ENCODE measurements around the gene TMEM178B. TPM values are rescaled to one million over a fixed set of nuclear protein-coding genes. Genes with fewer than 3 reads are reported as not detected.
A peak's percentile ranks its signal among the peaks of the same experiment; 100 is the strongest.
"Not testable (repeated sequence)": the region's sequence is repeated elsewhere in the genome, so short reads cannot be mapped to it uniquely, and the experiment has no call there.

Gene TMEM178B
- total RNA-seq, 1 donor from 2014 or later: 49.8 TPM

DNA sequence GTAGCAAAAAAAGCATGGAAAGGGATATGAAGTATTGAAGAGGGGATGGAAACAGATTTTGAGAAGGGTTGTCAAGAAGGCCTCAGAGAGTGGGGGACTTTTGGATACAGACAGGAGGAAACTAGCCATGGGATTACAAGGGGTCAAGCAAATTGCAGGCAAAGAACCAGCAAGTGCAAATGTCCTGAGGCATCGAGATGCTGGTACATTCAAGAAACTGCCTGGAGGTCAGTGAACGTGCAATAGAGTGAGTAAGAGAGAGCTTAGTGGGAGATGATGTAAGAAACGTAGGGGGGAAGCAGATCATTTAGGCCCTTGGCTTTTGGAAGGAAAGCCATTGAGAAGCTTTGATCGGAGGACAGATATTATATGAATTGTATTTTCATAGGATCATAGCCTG is 250.0 kb downstream of the TMEM178B start:
- TF ChIP-seq, protein P1, sequence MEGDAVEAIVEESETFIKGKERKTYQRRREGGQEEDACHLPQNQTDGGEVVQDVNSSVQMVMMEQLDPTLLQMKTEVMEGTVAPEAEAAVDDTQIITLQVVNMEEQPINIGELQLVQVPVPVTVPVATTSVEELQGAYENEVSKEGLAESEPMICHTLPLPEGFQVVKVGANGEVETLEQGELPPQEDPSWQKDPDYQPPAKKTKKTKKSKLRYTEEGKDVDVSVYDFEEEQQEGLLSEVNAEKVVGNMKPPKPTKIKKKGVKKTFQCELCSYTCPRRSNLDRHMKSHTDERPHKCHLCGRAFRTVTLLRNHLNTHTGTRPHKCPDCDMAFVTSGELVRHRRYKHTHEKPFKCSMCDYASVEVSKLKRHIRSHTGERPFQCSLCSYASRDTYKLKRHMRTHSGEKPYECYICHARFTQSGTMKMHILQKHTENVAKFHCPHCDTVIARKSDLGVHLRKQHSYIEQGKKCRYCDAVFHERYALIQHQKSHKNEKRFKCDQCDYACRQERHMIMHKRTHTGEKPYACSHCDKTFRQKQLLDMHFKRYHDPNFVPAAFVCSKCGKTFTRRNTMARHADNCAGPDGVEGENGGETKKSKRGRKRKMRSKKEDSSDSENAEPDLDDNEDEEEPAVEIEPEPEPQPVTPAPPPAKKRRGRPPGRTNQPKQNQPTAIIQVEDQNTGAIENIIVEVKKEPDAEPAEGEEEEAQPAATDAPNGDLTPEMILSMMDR (IDR thresholded peaks at IDR 0.05; ENCODE audit: partially characterized antibody, unreplicated experiment): no peak
- Mint-ChIP-seq H3K9me3 (ENCODE audit: unreplicated experiment) (no peaks in the 10 kb centered on the region), H3K27me3 (ENCODE audit: unreplicated experiment) (peaks cover 2% of the 10 kb centered on the region), H3K4me3 (ENCODE audit: unreplicated experiment) (no peak overlapping the region), H3K36me3 (ENCODE audit: unreplicated experiment) (peaks cover 5% of the 10 kb centered on the region), H3K27ac (ENCODE audit: unreplicated experiment) (no peak overlapping the region), H3K4me1 (ENCODE audit: low read depth, unreplicated experiment) (peaks cover 5% of the 10 kb centered on the region)
- DNase-seq: no peak

DNA sequence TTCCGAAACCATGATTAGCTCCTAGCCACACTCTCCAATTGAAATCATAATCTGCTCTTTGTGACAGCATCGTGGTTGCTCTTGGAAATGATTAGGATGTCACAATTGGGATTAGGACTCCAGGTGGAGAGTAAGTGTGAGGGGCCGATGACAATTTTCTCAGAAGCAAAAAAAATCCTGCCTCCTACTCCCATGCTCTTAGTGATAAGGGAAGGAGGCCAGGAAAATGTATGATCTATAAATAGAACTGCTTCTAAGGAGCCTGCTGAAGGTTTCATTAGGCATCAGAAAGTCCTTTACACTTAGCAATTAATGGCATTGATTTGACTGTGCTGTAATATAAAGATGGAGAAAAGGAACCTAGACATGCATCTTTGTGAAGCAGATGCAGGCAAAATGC is 251.0 kb downstream of the TMEM178B start:
- Mint-ChIP-seq H3K27me3 (ENCODE audit: unreplicated experiment) (peaks cover 2% of the 10 kb centered on the region), H3K9me3 (ENCODE audit: unreplicated experiment) (no peaks in the 10 kb centered on the region), H3K36me3 (ENCODE audit: unreplicated experiment) (peaks cover 3% of the 10 kb centered on the region), H3K4me1 (ENCODE audit: low read depth, unreplicated experiment) (peaks cover 5% of the 10 kb centered on the region), H3K27ac (ENCODE audit: unreplicated experiment) (peak overlapping the region; percentile 17), H3K4me3 (ENCODE audit: unreplicated experiment) (peak overlapping the region; percentile 34)
- no peak for DNase-seq
- TF ChIP-seq, protein P1 (IDR thresholded peaks at IDR 0.05; ENCODE audit: partially characterized antibody, unreplicated experiment): no peak

DNA sequence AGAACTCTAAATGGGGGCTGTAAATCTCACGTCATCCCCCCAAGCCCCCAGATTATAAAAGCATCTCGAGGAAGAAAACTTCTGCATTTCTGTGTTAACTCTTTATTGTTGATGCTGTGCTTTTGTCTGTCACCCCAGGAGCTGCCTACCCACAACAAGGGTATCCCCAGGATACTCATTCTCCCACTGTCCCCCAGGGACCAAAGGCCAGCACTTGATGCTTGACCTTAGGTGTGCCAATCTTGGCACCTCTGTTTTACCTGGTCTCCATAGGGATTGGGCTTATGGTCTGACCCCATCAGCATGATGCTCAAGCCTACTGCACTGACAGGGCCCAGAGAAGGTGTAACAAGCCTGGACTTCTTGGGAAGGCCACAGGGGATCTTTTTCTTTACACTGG is 251.4 kb downstream of the TMEM178B start:
- no peaks in the 10 kb centered on the region for H3K9me3 Mint-ChIP-seq (ENCODE audit: unreplicated experiment)
- H3K36me3 Mint-ChIP-seq (ENCODE audit: unreplicated experiment): no peaks in the 10 kb centered on the region
- H3K4me3 Mint-ChIP-seq (ENCODE audit: unreplicated experiment): peak overlapping the region; percentile 34

DNA sequence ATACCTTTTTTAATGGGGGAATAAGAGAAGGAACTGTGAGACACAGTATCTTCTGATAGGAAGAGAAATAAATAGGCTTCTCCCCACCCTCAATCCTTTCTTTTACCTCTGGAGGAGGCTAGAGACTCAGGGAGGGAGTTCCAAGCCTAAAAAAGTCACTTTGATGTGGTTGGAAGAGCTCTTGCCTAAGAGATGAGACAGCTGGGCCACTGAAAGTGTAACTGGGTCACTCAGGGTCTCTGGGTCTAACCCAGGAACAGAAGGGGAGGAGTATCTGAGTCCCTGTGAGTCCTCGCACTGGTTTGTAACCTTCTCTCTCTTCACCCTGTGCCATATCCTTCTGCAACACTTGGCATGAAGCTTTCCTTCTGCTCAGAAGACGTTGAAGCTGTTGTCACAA is 254.4 kb downstream of the TMEM178B start:
- peaks cover 4% of the 10 kb centered on the region for H3K27me3 Mint-ChIP-seq (ENCODE audit: unreplicated experiment)
- no peak overlapping the region for H3K27ac Mint-ChIP-seq (ENCODE audit: unreplicated experiment)
- H3K9me3 Mint-ChIP-seq (ENCODE audit: unreplicated experiment): no peaks in the 10 kb centered on the region
- no peaks in the 10 kb centered on the region for H3K36me3 Mint-ChIP-seq (ENCODE audit: unreplicated experiment)
- H3K4me3 Mint-ChIP-seq (ENCODE audit: unreplicated experiment): no peak overlapping the region
- TF ChIP-seq, protein P1 (IDR thresholded peaks at IDR 0.05; ENCODE audit: partially characterized antibody, unreplicated experiment): no peak
- H3K4me1 Mint-ChIP-seq (ENCODE audit: low read depth, unreplicated experiment): peaks cover 5% of the 10 kb centered on the region
- no peak for DNase-seq

More for the DNA sequence above, 251.4 kb downstream of the TMEM178B start:
- TF ChIP-seq, protein P1 (IDR thresholded peaks at IDR 0.05; ENCODE audit: partially characterized antibody, unreplicated experiment): no peak
- Mint-ChIP-seq H3K27me3 (ENCODE audit: unreplicated experiment) (peaks cover 2% of the 10 kb centered on the region), H3K27ac (ENCODE audit: unreplicated experiment) (peak overlapping the region; percentile 17), H3K4me1 (ENCODE audit: low read depth, unreplicated experiment) (peaks cover 5% of the 10 kb centered on the region)
- no peak for DNase-seq

DNA sequence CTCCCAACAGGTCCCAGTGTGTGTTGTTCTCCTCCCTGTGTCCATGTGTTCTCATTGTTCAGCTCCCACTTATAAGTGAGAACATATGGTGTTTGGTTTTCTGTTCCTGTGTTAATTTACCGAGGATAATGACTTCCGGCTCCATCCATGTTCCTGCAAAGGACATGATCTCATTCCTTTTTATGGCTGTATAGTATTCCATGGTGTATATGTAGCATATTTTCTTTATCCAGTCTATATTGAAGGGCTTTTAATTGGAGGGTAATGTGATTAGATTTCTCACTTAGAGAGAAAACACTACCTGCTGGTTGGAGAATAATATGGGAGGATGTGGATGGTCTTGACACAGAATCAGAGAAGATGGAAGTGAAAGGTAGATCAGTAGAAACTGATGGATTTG is 256.4 kb downstream of the TMEM178B start:
- not testable (repeated sequence) for H3K9me3 Mint-ChIP-seq (ENCODE audit: unreplicated experiment); H3K4me3 Mint-ChIP-seq (ENCODE audit: unreplicated experiment); H3K4me1 Mint-ChIP-seq (ENCODE audit: low read depth, unreplicated experiment); H3K27ac Mint-ChIP-seq (ENCODE audit: unreplicated experiment); H3K27me3 Mint-ChIP-seq (ENCODE audit: unreplicated experiment); H3K36me3 Mint-ChIP-seq (ENCODE audit: unreplicated experiment); DNase-seq

DNA sequence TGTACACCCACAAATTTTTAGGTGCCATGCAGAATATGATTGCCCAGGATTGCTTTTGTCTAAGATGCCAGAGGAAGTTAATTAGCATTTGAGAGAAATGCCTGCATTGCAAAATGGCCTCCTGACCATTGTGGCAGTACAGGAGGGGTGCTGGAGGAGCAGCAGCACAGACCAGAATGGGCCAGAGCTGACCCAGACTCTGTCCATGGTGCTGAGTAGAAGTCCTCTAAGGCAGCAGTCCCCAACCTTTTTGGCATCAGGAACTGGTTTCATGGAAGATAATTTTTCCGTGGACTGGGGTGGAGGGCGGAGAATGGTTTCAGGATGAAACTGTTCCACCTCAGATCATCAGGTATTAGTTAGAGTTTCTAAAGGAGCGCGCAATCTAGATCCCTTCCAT is 259.6 kb downstream of the TMEM178B start:
- Mint-ChIP-seq H3K9me3 (ENCODE audit: unreplicated experiment) (peaks cover 6% of the 10 kb centered on the region), H3K27ac (ENCODE audit: unreplicated experiment) (no peak overlapping the region), H3K4me1 (ENCODE audit: low read depth, unreplicated experiment) (peaks cover 8% of the 10 kb centered on the region), H3K27me3 (ENCODE audit: unreplicated experiment) (peaks cover 3% of the 10 kb centered on the region), H3K36me3 (ENCODE audit: unreplicated experiment) (no peaks in the 10 kb centered on the region), H3K4me3 (ENCODE audit: unreplicated experiment) (no peak overlapping the region)
- TF ChIP-seq, protein P1 (IDR thresholded peaks at IDR 0.05; ENCODE audit: partially characterized antibody, unreplicated experiment): no peak
- no peak for DNase-seq

Data from glutamatergic neuron (in vitro differentiated cells).